GM12878 (cell line): ENCODE data around the gene RNASE2.

Experiments
- CEBPB ChIP-seq, 2 experiments: fragments of 150-350 bp in 1 of 2; IDR thresholded peaks; 2 replicates each; pipeline ENCODE4 v1.6.1; 2012 to 2014; ENCODE audit warnings: low read depth in 2 of 2, low read length in 2 of 2, borderline replicate concordance in 1 of 2, inconsistent platforms in 1 of 2
- CHD1 ChIP-seq: IDR thresholded peaks from 2 replicates; pipeline ENCODE4 v1.6.1; 2012; ENCODE audit warnings: low read depth, low read length, improper control_type of control experiment
- CTCF ChIP-seq, 3 experiments: IDR thresholded peaks in 2 of 3; conservative IDR thresholded peaks in 1 of 3; 2 replicates each; pipeline ENCODE4 v1.5.1; 2011; ENCODE audit warnings: low read depth in 3 of 3, low read length in 3 of 3, mild to moderate bottlenecking in 3 of 3, control low read depth in 2 of 3, moderate library complexity in 2 of 3, inconsistent platforms in 1 of 3, mixed read lengths in 1 of 3; ENCODE audit not compliant: control insufficient read depth in 2 of 3, insufficient read depth in 1 of 3; ENCODE audit errors: extremely low read depth in 1 of 3
- EP300 ChIP-seq, 2 experiments: fragments of 150-350 bp in 1 of 2; IDR thresholded peaks; 2 replicates each; pipeline ENCODE4 v1.6.1; 2011 to 2012; ENCODE audit warnings: low read depth in 2 of 2, low read length in 2 of 2, borderline replicate concordance in 1 of 2, improper control_type of control experiment in 1 of 2, inconsistent platforms in 1 of 2; ENCODE audit not compliant: control insufficient read depth in 1 of 2
- FOXM1 ChIP-seq: IDR thresholded peaks from 2 replicates; pipeline ENCODE4 v1.6.1; 2012; ENCODE audit warnings: low read depth, mild to moderate bottlenecking, inconsistent platforms, low read length, moderate library complexity
- HDGF ChIP-seq: fragments of 450-650 bp; IDR thresholded peaks from 2 replicates; pipeline ENCODE4 v1.6.1; 2016; ENCODE audit warnings: antibody characterized with exemption
- IKZF2 ChIP-seq, 2 experiments: fragments of 450-650 bp; IDR thresholded peaks; 2 replicates each; pipeline ENCODE4 v1.6.1; 2017; ENCODE audit warnings: mild to moderate bottlenecking in 2 of 2, moderate library complexity in 2 of 2
- NFIC ChIP-seq: IDR thresholded peaks from 2 replicates; pipeline ENCODE4 v1.6.1; 2012; ENCODE audit warnings: low read depth, mild to moderate bottlenecking, inconsistent platforms, low read length, moderate library complexity
- POLR2A ChIP-seq: IDR thresholded peaks from 2 replicates; pipeline ENCODE4 v1.6.1; 2011; ENCODE audit warnings: low read depth, mild to moderate bottlenecking, low read length
- REST ChIP-seq: IDR thresholded peaks from 2 replicates; pipeline ENCODE4 v1.6.1; 2012; ENCODE audit warnings: mild to moderate bottlenecking, low read depth, low read length
- TCF12 ChIP-seq: IDR thresholded peaks from 2 replicates; pipeline ENCODE4 v1.6.1; 2011; ENCODE audit warnings: low read depth, mild to moderate bottlenecking, low read length
- ZSCAN29 ChIP-seq: fragments of 450-650 bp; IDR thresholded peaks from 2 replicates; pipeline ENCODE4 v1.6.1; 2017; ENCODE audit warnings: mild to moderate bottlenecking, moderate library complexity
- TF ChIP-seq, protein P1 (sequence below): fragments of 450-650 bp; IDR thresholded peaks from 2 replicates; pipeline ENCODE4 v1.6.1; 2014; ENCODE audit warnings: mild to moderate bottlenecking

GRCh38 chr14:20998139-20998538 is 42.9 kb downstream of the RNASE2 start:
- TF ChIP-seq CTCF (IDR thresholded peaks at IDR 0.05 in 2 of 3, conservative IDR thresholded peaks at IDR 0.05 in 1 of 3; ENCODE audit: control insufficient read depth in 2 of 3, extremely low read depth in 1 of 3, insufficient read depth in 1 of 3, low read depth in 3 of 3, low read length in 3 of 3) (no peak), ZSCAN29 (no peak), EP300 (IDR thresholded peaks at IDR 0.05; ENCODE audit: borderline replicate concordance in 1 of 2, control insufficient read depth in 1 of 2, low read depth in 2 of 2, low read length in 2 of 2) (no peak), NFIC (no peak), POLR2A (no peak), CEBPB (IDR thresholded peaks at IDR 0.05; ENCODE audit: borderline replicate concordance in 1 of 2, low read depth in 2 of 2, low read length in 2 of 2) (no peak), HDGF (no peak), TCF12 (no peak), FOXM1 (no peak), IKZF2 (IDR thresholded peaks at IDR 0.05) (no peak), REST (no peak), CHD1 (no peak)
- TF ChIP-seq, protein P1, sequence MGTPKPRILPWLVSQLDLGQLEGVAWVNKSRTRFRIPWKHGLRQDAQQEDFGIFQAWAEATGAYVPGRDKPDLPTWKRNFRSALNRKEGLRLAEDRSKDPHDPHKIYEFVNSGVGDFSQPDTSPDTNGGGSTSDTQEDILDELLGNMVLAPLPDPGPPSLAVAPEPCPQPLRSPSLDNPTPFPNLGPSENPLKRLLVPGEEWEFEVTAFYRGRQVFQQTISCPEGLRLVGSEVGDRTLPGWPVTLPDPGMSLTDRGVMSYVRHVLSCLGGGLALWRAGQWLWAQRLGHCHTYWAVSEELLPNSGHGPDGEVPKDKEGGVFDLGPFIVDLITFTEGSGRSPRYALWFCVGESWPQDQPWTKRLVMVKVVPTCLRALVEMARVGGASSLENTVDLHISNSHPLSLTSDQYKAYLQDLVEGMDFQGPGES: no peak
